HG03175 (cell line): ENCODE measurements around the gene BHLHA15.
A peak's percentile ranks its signal among the peaks of the same experiment; 100 is the strongest.

Source experiments
- ATAC-seq: cut with Tn5 transposase; IDR thresholded peaks from one replicate; pipeline ENCODE4 v1.9.1; 2021; ENCODE audit warnings: mild to moderate bottlenecking, moderate library complexity; ENCODE audit not compliant: unreplicated experiment

Gene BHLHA15

GRCh38 chr7:98240961-98241673 is 29.9 kb downstream of the BHLHA15 start:
- ATAC-seq, result no peak

GRCh38 chr7:98241674-98242241 is 30.5 kb downstream of the BHLHA15 start:
- no peak for ATAC-seq

- no peak for ATAC-seq
These were observed 31.1 kb downstream of the BHLHA15 start for GRCh38 chr7:98242342-98242741.

GRCh38 chr7:98242934-98243333 is 31.7 kb downstream of the BHLHA15 start:
- no peak for ATAC-seq

- no peak for ATAC-seq
These were observed 33.6 kb downstream of the BHLHA15 start for GRCh38 chr7:98244871-98245270.

- no peak for ATAC-seq
These were observed 36.9 kb downstream of the BHLHA15 start for GRCh38 chr7:98248156-98248555.

GRCh38 chr7:98249106-98249505 is 37.9 kb downstream of the BHLHA15 start:
- no peak for ATAC-seq

GRCh38 chr7:98250789-98251188 is 39.5 kb downstream of the BHLHA15 start:
- ATAC-seq, result no peak

- ATAC-seq, result peak; percentile 11
These were observed 40.0 kb downstream of the BHLHA15 start for GRCh38 chr7:98251231-98251600.

GRCh38 chr7:98251601-98252424 is 40.6 kb downstream of the BHLHA15 start, which contains the start of gene TECPR1:
Gene TECPR1 (minus strand): TSS chr7:98252232. CDS start chr7:98246146, 6,086 bp downstream.
- ATAC-seq, result peak; percentile 98

GRCh38 chr7:98252425-98253054 is 41.3 kb downstream of the BHLHA15 start:
- peak; percentile 27 for ATAC-seq

- ATAC-seq, result no peak
These were observed 43.3 kb downstream of the BHLHA15 start for GRCh38 chr7:98254516-98254915.

- ATAC-seq, result no peak
These were observed 43.8 kb downstream of the BHLHA15 start for GRCh38 chr7:98254951-98255610.

- ATAC-seq, result no peak
These were observed 45.2 kb downstream of the BHLHA15 start for GRCh38 chr7:98256431-98256830.

GRCh38 chr7:98257701-98258100 is 46.5 kb downstream of the BHLHA15 start:
- no peak for ATAC-seq
